Measurements from ENCODE around the gene LTB.

GRCh38 chr6:31572041-31572911 is 9.9 kb downstream of the LTB start, which contains the start of gene LTA:
- TF ChIP-seq POLR2A (IDR thresholded peaks at IDR 0.05) (no peak), CTCF (IDR thresholded peaks at IDR 0.05) (no peak), POLR2AphosphoS5 (IDR thresholded peaks at IDR 0.05) (no peak)
